HepG2 (cell line): ENCODE data around the gene TCAIM. TPM values are rescaled to one million over a fixed set of nuclear protein-coding genes. Genes with fewer than 3 reads are reported as not detected.

Experiments
- ATF3 ChIP-seq: sonication (generic); formaldehyde crosslinking; IDR thresholded peaks from 2 replicates; pipeline ENCODE4 v1.4.0; 2020; ENCODE audit warnings: missing genetic modification reagents
- FOXO1 ChIP-seq: sonication (generic); formaldehyde crosslinking; IDR thresholded peaks from 2 replicates; pipeline ENCODE4 v1.4.0; 2020; ENCODE audit warnings: missing genetic modification reagents
- HDAC1 ChIP-seq: sonication (generic); formaldehyde crosslinking; IDR thresholded peaks from 2 replicates; pipeline ENCODE4 v1.5.1; 2020; ENCODE audit warnings: mild to moderate bottlenecking, missing genetic modification reagents
- KAT7 ChIP-seq: IDR thresholded peaks from 2 replicates; pipeline ENCODE4 v1.6.1; 2018; ENCODE audit warnings: borderline replicate concordance, missing compliant biosample characterization
- MTF2 ChIP-seq: sonication (generic); formaldehyde crosslinking; IDR thresholded peaks from 2 replicates; pipeline ENCODE4 v1.5.0; 2020; ENCODE audit warnings: missing genetic modification reagents, borderline replicate concordance
- MXD1 ChIP-seq: sonication (generic); formaldehyde crosslinking; IDR thresholded peaks from 2 replicates; pipeline ENCODE4 v1.4.0; 2020; ENCODE audit warnings: mild to moderate bottlenecking, missing genetic modification reagents
- NCOR1 ChIP-seq: fragments of 200-600 bp; sonication (generic); IDR thresholded peaks from 2 replicates; pipeline ENCODE4 v1.7.0; 2017; ENCODE audit warnings: antibody characterized with exemption, low read length, borderline replicate concordance
- NFIC ChIP-seq: IDR thresholded peaks from 2 replicates; pipeline ENCODE4 v1.6.1; 2012; ENCODE audit warnings: mild to moderate bottlenecking, low read length, inconsistent platforms
- PRDM4 ChIP-seq: sonication (generic); formaldehyde crosslinking; IDR thresholded peaks from 2 replicates; pipeline ENCODE4 v1.9.0; 2021; ENCODE audit warnings: missing genetic modification reagents, borderline replicate concordance
- SAFB2 ChIP-seq: sonication (generic); formaldehyde crosslinking; IDR thresholded peaks from 2 replicates; pipeline ENCODE4 v1.5.1; 2020; ENCODE audit warnings: missing genetic modification reagents, low read depth, mild to moderate bottlenecking, borderline replicate concordance
- SALL1 ChIP-seq: sonication (generic); formaldehyde crosslinking; IDR thresholded peaks from 2 replicates; pipeline ENCODE4 v1.8.0; 2022; ENCODE audit warnings: mild to moderate bottlenecking, missing genetic modification reagents
- ZNF136 ChIP-seq: sonication (generic); formaldehyde crosslinking; IDR thresholded peaks from 2 replicates; pipeline ENCODE4 v1.8.1; 2022; ENCODE audit warnings: low read depth, mild to moderate bottlenecking, moderate library complexity, missing genetic modification reagents
- ZNF292 ChIP-seq: sonication (generic); formaldehyde crosslinking; IDR thresholded peaks from 2 replicates; pipeline ENCODE4 v1.8.1; 2022; ENCODE audit warnings: mild to moderate bottlenecking, low read depth, missing genetic modification reagents, borderline replicate concordance
- ZNF383 ChIP-seq: sonication (generic); formaldehyde crosslinking; IDR thresholded peaks from 2 replicates; pipeline ENCODE4 v1.4.0; 2020; ENCODE audit warnings: missing genetic modification reagents, mild to moderate bottlenecking, borderline replicate concordance
- ZNF441 ChIP-seq: sonication (generic); formaldehyde crosslinking; IDR thresholded peaks from 2 replicates; pipeline ENCODE4 v1.7.0; 2021; ENCODE audit warnings: missing genetic modification reagents, borderline replicate concordance
- ZNF552 ChIP-seq: sonication (generic); formaldehyde crosslinking; IDR thresholded peaks from 2 replicates; pipeline ENCODE4 v1.9.0; 2022; ENCODE audit warnings: missing genetic modification reagents, mild to moderate bottlenecking, borderline replicate concordance
- ZNF572 ChIP-seq: sonication (generic); formaldehyde crosslinking; IDR thresholded peaks from 2 replicates; pipeline ENCODE4 v1.5.1; 2020; ENCODE audit warnings: mild to moderate bottlenecking, missing genetic modification reagents
- ZNF687 ChIP-seq: sonication (generic); formaldehyde crosslinking; IDR thresholded peaks from 2 replicates; pipeline ENCODE4 v1.5.1; 2020; ENCODE audit warnings: mild to moderate bottlenecking, missing genetic modification reagents, moderate library complexity
- ZNF7 ChIP-seq: IDR thresholded peaks from 2 replicates; pipeline ENCODE4 v1.6.1; 2016; ENCODE audit warnings: missing biosample characterization, missing genetic modification reagents
- ZNF704 ChIP-seq: sonication (generic); formaldehyde crosslinking; IDR thresholded peaks from 2 replicates; pipeline ENCODE4 v1.8.1; 2023; ENCODE audit warnings: mild to moderate bottlenecking, inconsistent platforms, moderate library complexity, missing genetic modification reagents, borderline replicate concordance
- ZNF773 ChIP-seq: sonication (generic); formaldehyde crosslinking; IDR thresholded peaks from 2 replicates; pipeline ENCODE4 v1.4.0; 2020; ENCODE audit warnings: missing genetic modification reagents, borderline replicate concordance
- ZNF776 ChIP-seq: sonication (generic); formaldehyde crosslinking; IDR thresholded peaks from 2 replicates; pipeline ENCODE4 v1.4.0; 2020; ENCODE audit warnings: mild to moderate bottlenecking, missing genetic modification reagents
- polyA plus RNA-seq, 8 experiments: library from polyadenylated mRNA; depleted of rRNA in 3 of 8; stranded (reverse) in 7 of 8; unstranded in 1 of 8; fragments of >200 nt; fragmentation: Illumina TruSeq in 4 of 8; extraction: Trizol in 4 of 8; gene quantifications; 2 replicates each; pipeline versions ENCODE4 v1.2.1 to v1.2.3, GENCODE V29; 2011 to 2016; ENCODE audit warnings: low read depth in 4 of 8, missing spikeins in 1 of 8, mixed read lengths in 1 of 8; ENCODE audit not compliant: insufficient read depth in 1 of 8
- total RNA-seq, 5 experiments: library from RNA; depleted of rRNA; stranded (reverse); fragments of >200 nt; fragmentation: Illumina TruSeq; extraction: Trizol; gene quantifications; 2 replicates each; pipeline ENCODE4 v1.2.3, GENCODE V29; 2016; ENCODE audit warnings: low read depth in 1 of 5

The TCAIM gene
- total and polyA plus RNA-seq, 2 of the 13 experiments (the other 11 are each of a cell fraction or from before 2014, with no cell fraction given), result 16.9 to 22.6 TPM

GRCh38 chr3:44454258-44454657, 115.7 kb downstream of the TCAIM start (continued):
- TF ChIP-seq ATF3 (CRISPR knock-in tag), result no peak
- TF ChIP-seq NFIC, result no peak
- TF ChIP-seq ZNF441 (CRISPR knock-in tag), result no peak
- no peak for TF ChIP-seq ZNF773
- 0 out of 2 replicates have a peak, but pooled peaks have one; percentile 45 for TF ChIP-seq ZNF292 (CRISPR knock-in tag)
- no peak for TF ChIP-seq PRDM4 (CRISPR knock-in tag)
- 0 out of 2 replicates have a peak, but pooled peaks have one; percentile 37 for TF ChIP-seq SALL1 (CRISPR knock-in tag)
- TF ChIP-seq SAFB2 (CRISPR knock-in tag), result no peak
- TF ChIP-seq ZNF552, result no peak
- TF ChIP-seq ZNF776 (CRISPR knock-in tag), result no peak
- TF ChIP-seq MTF2 (CRISPR knock-in tag), result no peak
- no peak for TF ChIP-seq ZNF704 (CRISPR knock-in tag)
- no peak for TF ChIP-seq KAT7 (CRISPR knock-in tag)
- TF ChIP-seq ZNF7 (CRISPR knock-in tag), result no peak
- TF ChIP-seq NCOR1, result peak; percentile 42; the same call in 1 of the 2 replicates
- no peak for TF ChIP-seq ZNF572 (CRISPR knock-in tag)
- TF ChIP-seq FOXO1 (CRISPR knock-in tag), result no peak
- TF ChIP-seq MXD1, result no peak
- TF ChIP-seq ZNF687 (CRISPR knock-in tag), result no peak
- no peak for TF ChIP-seq HDAC1
- TF ChIP-seq ZNF383 (CRISPR knock-in tag), result no peak
- no peak for TF ChIP-seq ZNF136 (CRISPR knock-in tag)
